NCI-H226 (cell line): ENCODE results near the gene BTG3.
A peak's percentile ranks its signal among the peaks of the same experiment; 100 is the strongest.

ENCODE experiments used
- DNase-seq: peaks from one replicate; pipeline ENCODE4 v3.0.0-alpha.2; 2015

The BTG3 gene

GRCh38 chr21:17583898-17584297 is 28.8 kb downstream of the BTG3 start:
- no peak for DNase-seq

DNA sequence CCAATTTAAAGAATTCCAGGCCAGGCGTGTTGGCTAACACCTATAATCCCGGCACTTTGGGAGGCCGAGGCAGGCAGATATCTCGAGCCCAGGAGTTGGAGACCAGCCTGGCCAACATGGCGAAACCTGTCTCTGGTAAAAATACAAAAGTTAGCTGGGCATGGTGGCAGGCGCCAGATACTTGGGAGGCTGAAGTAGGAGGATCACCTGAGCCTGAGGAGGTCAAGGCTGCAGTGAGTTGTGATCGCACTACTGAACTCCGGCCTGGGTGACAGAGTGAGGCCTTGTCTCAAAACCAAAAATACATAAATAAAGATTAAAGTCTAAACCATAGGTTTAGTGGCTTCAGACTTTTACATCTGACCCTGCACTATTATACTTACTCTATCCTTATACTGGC is 32.4 kb downstream of the BTG3 start:
- DNase-seq = no peak

GRCh38 chr21:17578876-17579275 is 33.8 kb downstream of the BTG3 start:
- no peak for DNase-seq

DNA sequence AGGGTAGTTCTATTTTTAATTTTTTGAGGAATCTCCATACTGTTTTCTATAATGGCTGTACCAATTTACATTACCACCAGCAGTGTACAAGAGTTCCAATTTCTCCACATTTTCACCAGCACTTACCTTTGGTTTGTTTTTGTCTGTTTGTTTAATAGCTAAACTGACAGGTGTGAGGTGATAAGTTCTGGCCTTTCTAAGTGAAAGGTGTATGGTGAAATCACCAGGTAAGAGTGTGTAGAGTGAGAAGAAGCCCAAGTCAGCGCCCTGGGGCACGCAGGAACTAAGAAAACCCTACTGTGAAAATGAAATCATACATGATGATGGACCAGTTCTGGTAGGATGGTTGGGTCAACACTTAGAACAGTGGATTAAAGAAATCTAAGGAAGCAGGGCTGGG is 34.5 kb downstream of the BTG3 start:
- DNase-seq = no peak

- no peak for DNase-seq
These were observed 35.0 kb downstream of the BTG3 start for GRCh38 chr21:17577701-17578100.

DNA sequence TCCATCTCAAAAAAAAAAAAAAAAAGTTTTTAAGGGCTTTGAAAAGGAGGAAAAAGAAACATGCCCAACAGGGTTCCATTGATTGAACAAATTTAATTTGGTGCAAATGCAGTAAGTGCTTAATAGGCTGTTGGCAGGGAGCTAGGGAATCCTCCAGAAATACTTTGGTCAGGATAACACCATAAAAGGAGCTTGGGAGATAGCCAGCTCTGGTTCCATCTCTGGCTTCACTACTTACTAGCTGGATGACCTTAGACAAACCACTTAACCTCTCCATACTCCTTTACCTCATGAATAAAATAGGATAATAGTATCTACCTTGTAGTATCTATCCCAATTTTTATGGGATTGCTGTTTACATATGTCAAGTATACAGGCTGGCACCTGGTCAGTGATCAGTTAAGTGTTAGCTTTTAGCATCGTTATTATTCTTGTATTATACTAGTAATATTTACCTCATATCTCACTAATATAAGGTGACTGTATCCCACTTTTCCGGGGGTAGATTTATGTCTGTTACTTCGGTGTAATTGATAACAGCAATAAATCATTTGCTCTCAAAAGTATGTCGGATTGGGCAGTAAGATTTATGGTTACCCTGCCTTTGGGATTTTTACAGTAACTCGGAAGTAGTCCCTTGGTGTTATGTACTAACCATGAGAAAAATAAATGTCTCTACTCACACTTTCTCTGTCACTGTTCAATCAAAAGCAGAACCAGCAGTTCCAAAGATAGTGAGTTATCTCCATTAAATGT is 36.4 kb downstream of the BTG3 start:
- no peak for DNase-seq

- DNase-seq = no peak
These were observed 37.6 kb downstream of the BTG3 start for GRCh38 chr21:17575076-17575475.

GRCh38 chr21:17572431-17572830 is 40.3 kb downstream of the BTG3 start:
- no peak for DNase-seq

- no peak for DNase-seq
These were observed 41.9 kb downstream of the BTG3 start for GRCh38 chr21:17570786-17571185.

DNA sequence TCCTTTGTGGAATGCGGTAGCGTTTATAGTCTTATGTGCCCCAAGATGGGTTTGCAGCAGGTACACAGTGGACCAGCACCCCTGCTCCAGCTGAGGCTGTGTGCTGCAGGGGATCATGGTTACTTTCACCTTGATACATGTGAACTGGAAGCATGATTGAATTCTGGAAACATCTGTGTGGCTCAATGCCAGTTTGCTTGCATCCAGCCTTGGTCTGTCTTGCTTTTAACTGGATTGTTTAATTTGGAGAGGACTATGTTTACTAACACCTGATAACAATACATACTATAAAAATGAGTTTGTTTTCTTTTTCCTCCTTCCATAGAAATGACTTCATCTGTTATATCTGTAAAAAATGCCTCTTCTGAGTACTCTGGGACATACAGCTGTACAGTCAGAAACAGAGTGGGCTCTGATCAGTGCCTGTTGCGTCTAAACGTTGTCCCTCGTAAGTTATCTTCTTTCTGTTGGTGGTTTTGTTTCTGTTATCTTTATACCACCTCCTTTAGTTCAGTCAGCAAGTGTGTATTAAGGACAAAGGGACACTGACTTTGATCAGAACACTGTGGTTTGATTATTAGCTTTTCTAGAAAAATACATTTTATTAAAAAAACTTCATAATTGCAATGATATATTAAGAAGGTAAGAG is 52.2 kb downstream of the BTG3 start:
- DNase-seq = no peak

DNA sequence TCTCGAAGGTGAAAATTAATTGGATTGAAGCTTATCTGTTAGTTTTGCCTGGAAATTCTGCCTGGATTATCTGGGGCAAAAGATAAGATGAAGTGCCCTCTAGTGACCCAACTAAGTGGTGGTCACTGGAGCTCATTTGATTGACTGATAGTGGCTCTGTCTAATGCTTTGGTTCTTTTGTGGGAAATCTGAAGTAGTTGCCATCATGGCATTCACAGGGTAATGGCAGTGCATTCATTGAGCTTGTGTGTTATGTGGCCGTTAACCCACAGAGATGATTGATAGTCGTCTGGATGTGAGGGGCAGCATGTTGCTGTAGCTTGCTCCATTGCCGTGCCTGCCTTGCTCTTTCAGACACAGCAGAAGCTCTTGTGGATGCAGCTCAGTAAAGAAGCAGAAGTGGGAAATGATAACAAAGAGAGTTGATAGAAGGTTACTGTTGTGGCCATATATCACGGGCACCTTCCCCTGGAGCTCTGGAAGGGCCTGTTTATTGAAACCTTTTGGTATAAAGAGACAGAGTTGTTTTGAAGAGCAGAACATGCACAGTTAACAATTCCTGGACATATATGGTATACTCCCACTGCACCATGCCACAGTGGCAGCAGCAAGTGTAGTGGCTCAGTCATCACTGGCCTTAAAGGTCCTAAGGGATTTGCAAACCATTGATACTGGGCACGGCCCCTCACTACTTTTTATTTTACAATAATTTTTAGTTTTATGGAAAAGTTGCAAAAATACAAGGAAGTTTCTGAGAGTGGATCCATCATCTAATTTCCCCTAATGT is 57.8 kb downstream of the BTG3 start:
- no peak for DNase-seq

- DNase-seq = no peak
These were observed 58.6 kb downstream of the BTG3 start for GRCh38 chr21:17554120-17554519.

DNA sequence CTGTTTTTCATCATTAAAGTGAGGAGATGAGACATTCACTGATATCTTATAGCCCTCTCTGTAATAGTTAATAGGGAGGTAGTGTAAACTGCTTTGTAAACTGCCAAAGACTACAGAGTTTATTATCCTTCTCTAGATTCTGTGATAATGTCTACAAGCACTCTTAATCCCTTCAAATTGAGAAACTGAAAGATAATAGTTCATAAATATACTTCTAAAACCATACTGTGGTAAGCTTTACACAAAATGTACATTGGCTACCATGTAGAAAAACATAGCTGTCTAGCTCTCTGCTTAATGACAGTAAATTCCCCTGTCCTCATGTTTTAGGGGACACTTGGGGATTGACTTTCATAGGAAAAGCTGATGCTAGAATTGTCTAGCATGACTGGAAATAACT is 60.3 kb downstream of the BTG3 start:
- no peak for DNase-seq

GRCh38 chr21:17550671-17551308 is 61.9 kb downstream of the BTG3 start:
- DNase-seq = peak; percentile 52

GRCh38 chr21:17548262-17548661 is 64.4 kb downstream of the BTG3 start:
- no peak for DNase-seq

GRCh38 chr21:17545007-17545406 is 67.7 kb downstream of the BTG3 start:
- DNase-seq = no peak
